HG02763 (cell line): ENCODE results near the gene RIN1.
"Not testable (repeated sequence)": the region's sequence is repeated elsewhere in the genome, so short reads cannot be mapped to it uniquely, and the experiment has no call there.

Experiments
- ATAC-seq: cut with Tn5 transposase; IDR thresholded peaks from one replicate; pipeline ENCODE4 v1.9.1; 2021; ENCODE audit warnings: mild to moderate bottlenecking, moderate library complexity; ENCODE audit not compliant: unreplicated experiment

The RIN1 gene

GRCh38 chr11:66336234-66337102, at the start of gene RIN1:
Gene RIN1 (minus strand): TSS chr11:66336434. CDS start chr11:66336402, 32 bp downstream.
- ATAC-seq, result no peak

GRCh38 chr11:66384316-66384715, 48.1 kb upstream of the RIN1 start:
- not testable (repeated sequence) for ATAC-seq

- ATAC-seq, result not testable (repeated sequence)
Observed at GRCh38 chr11:66380264-66380663, 44.0 kb upstream of the RIN1 start.

- not testable (repeated sequence) for ATAC-seq
Observed at GRCh38 chr11:66373690-66374287, 37.6 kb upstream of the RIN1 start.

GRCh38 chr11:66373265-66373664, 37.0 kb upstream of the RIN1 start:
- no peak for ATAC-seq

- ATAC-seq, result peak; percentile 63
Observed at GRCh38 chr11:66371627-66372415, 35.6 kb upstream of the RIN1 start, which contains the start of gene SLC29A2. Gene SLC29A2 (minus strand): TSS chr11:66371760. CDS start chr11:66371591, 169 bp downstream.

GRCh38 chr11:66369073-66369894, 33.0 kb upstream of the RIN1 start:
- ATAC-seq, result no peak

GRCh38 chr11:66368484-66368883, 32.2 kb upstream of the RIN1 start:
- ATAC-seq, result no peak

GRCh38 chr11:66367561-66368312, 31.5 kb upstream of the RIN1 start:
- no peak for ATAC-seq

GRCh38 chr11:66366844-66367477, 30.7 kb upstream of the RIN1 start:
- no peak for ATAC-seq

GRCh38 chr11:66365711-66366619, 29.7 kb upstream of the RIN1 start:
- ATAC-seq, result no peak

GRCh38 chr11:66365166-66365565, 28.9 kb upstream of the RIN1 start:
- ATAC-seq, result no peak

GRCh38 chr11:66363805-66364535, 27.7 kb upstream of the RIN1 start:
- ATAC-seq, result no peak

- ATAC-seq, result no peak
Observed at GRCh38 chr11:66363187-66363601, 27.0 kb upstream of the RIN1 start.

GRCh38 chr11:66362481-66363147, 26.4 kb upstream of the RIN1 start:
- no peak for ATAC-seq

- no peak for ATAC-seq
Observed at GRCh38 chr11:66361502-66361941, 25.3 kb upstream of the RIN1 start.
